Tibial artery (tissue), 4 donors: Measurements from ENCODE around the gene NEK2.

ENCODE experiments used
- DNase-seq, 2 donors: peaks; one replicate each; pipeline ENCODE4 v3.0.0-alpha.2; 2019
- H3K27ac ChIP-seq, 2 donors: fragments of 200-600 bp; sonication (generic) in 1 of 2; 1 replicate in 1 of 2; 2 replicates in 1 of 2; pipeline ENCODE4 v1.5.1; 2018 to 2019; ENCODE audit warnings: mild to moderate bottlenecking in 1 of 2
- H3K27me3 ChIP-seq, 2 donors: fragments of 200-600 bp; sonication (generic) in 1 of 2; one replicate each; pipeline versions ENCODE4 v1.5.1 to v1.6.0; 2016 to 2019
- H3K36me3 ChIP-seq, 3 donors: fragments of 200-600 bp; sonication (generic) in 2 of 3; one replicate each; pipeline ENCODE4 v1.5.1; 2016 to 2019; ENCODE audit warnings: mild to moderate bottlenecking in 2 of 3
- H3K4me1 ChIP-seq, 4 donors: fragments of 200-600 bp; sonication (generic) in 2 of 4; 1 replicate in 3 of 4; 2 replicates in 1 of 4; pipeline ENCODE4 v1.5.1; 2016 to 2019
- H3K4me3 ChIP-seq, 2 donors: fragments of 200-600 bp; sonication (generic) in 1 of 2; 1 replicate in 1 of 2; 2 replicates in 1 of 2; pipeline ENCODE4 v1.5.1; 2018 to 2019; ENCODE audit warnings: mild to moderate bottlenecking in 2 of 2
- H3K9me3 ChIP-seq, 3 donors: fragments of 200-600 bp; sonication (generic) in 1 of 3; one replicate each; pipeline ENCODE4 v1.5.1; 2016 to 2019
- CTCF ChIP-seq, 2 experiments: fragments of 200-600 bp in 1 of 2; fragments of 450-650 bp in 1 of 2; IDR thresholded peaks; one replicate each; pipeline ENCODE4 v1.5.1; 2017 to 2019; ENCODE audit warnings: antibody characterized with exemption in 2 of 2, mild to moderate bottlenecking in 1 of 2, moderate library complexity in 1 of 2
- intact Hi-C: fragments of 100-400 bp; cut with DNase I; formaldehyde crosslinking; loops from one replicate; pipeline ENCODE4 v1.15.0; 2023; ENCODE audit warnings: low total_unique reads

NEK2 gene

GRCh38 chr1:211641044-211641800 lies 34.2 kb downstream of the NEK2 start:
- no peak overlapping the region for H3K27ac ChIP-seq
- H3K4me3 ChIP-seq, result no peak overlapping the region
- H3K27me3 ChIP-seq, result no peaks in the 10 kb centered on the region
- no peak for DNase-seq
- H3K9me3 ChIP-seq, result no peaks in the 10 kb centered on the region
- TF ChIP-seq CTCF (IDR thresholded peaks at IDR 0.05), result no peak
- peaks cover 0 to 36% (median 27%) of the 10 kb centered on the region in 4 donors for H3K4me1 ChIP-seq
- intact Hi-C loops, result no loop called here
- no peaks in the 10 kb centered on the region for H3K36me3 ChIP-seq

GRCh38 chr1:211640301-211640630 lies 35.2 kb downstream of the NEK2 start:
- peak in 1 of 2 donors; percentile 27 for DNase-seq
- no peak for TF ChIP-seq CTCF (IDR thresholded peaks at IDR 0.05)
- H3K9me3 ChIP-seq, result no peaks in the 10 kb centered on the region
- no peaks in the 10 kb centered on the region for H3K36me3 ChIP-seq
- peak overlapping the region; percentile 53 to 59 for H3K27ac ChIP-seq
- H3K27me3 ChIP-seq, result no peaks in the 10 kb centered on the region
- no peak overlapping the region for H3K4me3 ChIP-seq
- intact Hi-C loops, result no loop called here
- H3K4me1 ChIP-seq, result peaks cover 0 to 36% (median 26%) of the 10 kb centered on the region in 4 donors

GRCh38 chr1:211639475-211640300 lies 35.7 kb downstream of the NEK2 start:
- Histone ChIP-seq H3K4me3 (no peak overlapping the region), H3K9me3 (no peaks in the 10 kb centered on the region), H3K27me3 (no peaks in the 10 kb centered on the region), H3K4me1 (peaks cover 0 to 36% (median 25%) of the 10 kb centered on the region in 4 donors), H3K36me3 (no peaks in the 10 kb centered on the region), H3K27ac (peak overlapping the region; percentile 53 to 59)
- intact Hi-C loops, result no loop called here
- DNase-seq, result peak in 1 of 2 donors; percentile 69
- no peak for TF ChIP-seq CTCF (IDR thresholded peaks at IDR 0.05)

- DNase-seq, result peak in 1 of 2 donors; percentile 51
- no peaks in the 10 kb centered on the region for H3K36me3 ChIP-seq
- intact Hi-C loops, result no loop called here
- H3K4me1 ChIP-seq, result peaks cover 0 to 29% (median 22%) of the 10 kb centered on the region in 4 donors
- no peaks in the 10 kb centered on the region for H3K27me3 ChIP-seq
- H3K27ac ChIP-seq, result peak overlapping the region; percentile 50 to 53
- no peak for TF ChIP-seq CTCF (IDR thresholded peaks at IDR 0.05)
- H3K9me3 ChIP-seq, result no peaks in the 10 kb centered on the region
- H3K4me3 ChIP-seq, result no peak overlapping the region
These were observed 36.7 kb downstream of the NEK2 start for GRCh38 chr1:211638689-211639101.

GRCh38 chr1:211638246-211638645 lies 37.2 kb downstream of the NEK2 start:
- intact Hi-C loops, result no loop called here
- TF ChIP-seq CTCF (IDR thresholded peaks at IDR 0.05), result no peak

More at GRCh38 chr1:211638246-211638645, 37.2 kb downstream of the NEK2 start:
- no peak overlapping the region for H3K27ac ChIP-seq
- H3K27me3 ChIP-seq, result no peaks in the 10 kb centered on the region
- H3K36me3 ChIP-seq, result no peaks in the 10 kb centered on the region
- peaks cover 0 to 26% (median 22%) of the 10 kb centered on the region in 4 donors for H3K4me1 ChIP-seq
- H3K9me3 ChIP-seq, result no peaks in the 10 kb centered on the region
- peak in 1 of 2 donors; percentile 35 for DNase-seq
- no peak overlapping the region for H3K4me3 ChIP-seq
